OCI-LY3 (cell line): Measurements from ENCODE around the gene EYS.

Experiments
- EZH2phosphoT487 ChIP-seq: fragments of 200-600 bp; shearing (Covaris generic); IDR thresholded peaks from 2 replicates; pipeline ENCODE4 v1.6.1; 2018; ENCODE audit warnings: antibody characterized with exemption, mixed run types, low read depth
- TF ChIP-seq, protein P1 (sequence below): fragments of 200-600, 300-600 bp; sonication (generic); IDR thresholded peaks from 2 replicates; pipeline ENCODE4 v1.5.1; 2014; ENCODE audit warnings: antibody characterized with exemption, low read length, low read depth

DNA sequence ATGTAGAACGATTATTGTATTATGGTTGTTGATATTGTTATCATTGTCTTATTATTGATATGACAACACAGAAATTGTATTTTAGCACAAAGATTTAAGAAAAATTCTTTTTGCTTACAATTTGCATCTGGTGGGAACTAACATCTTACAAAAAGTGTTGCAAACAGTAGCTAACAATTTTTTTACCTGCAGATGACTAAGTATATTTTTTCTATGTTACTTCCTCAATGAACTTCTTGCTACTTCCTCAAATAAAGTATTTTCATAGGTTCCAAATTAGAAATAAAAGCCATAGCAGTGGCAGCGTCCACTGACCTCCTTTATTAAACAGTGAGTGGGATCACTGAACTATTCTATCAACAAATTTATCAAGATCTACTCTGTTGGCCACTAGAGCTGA lies 1224.4 kb downstream of the EYS start:
- TF ChIP-seq, protein P1, sequence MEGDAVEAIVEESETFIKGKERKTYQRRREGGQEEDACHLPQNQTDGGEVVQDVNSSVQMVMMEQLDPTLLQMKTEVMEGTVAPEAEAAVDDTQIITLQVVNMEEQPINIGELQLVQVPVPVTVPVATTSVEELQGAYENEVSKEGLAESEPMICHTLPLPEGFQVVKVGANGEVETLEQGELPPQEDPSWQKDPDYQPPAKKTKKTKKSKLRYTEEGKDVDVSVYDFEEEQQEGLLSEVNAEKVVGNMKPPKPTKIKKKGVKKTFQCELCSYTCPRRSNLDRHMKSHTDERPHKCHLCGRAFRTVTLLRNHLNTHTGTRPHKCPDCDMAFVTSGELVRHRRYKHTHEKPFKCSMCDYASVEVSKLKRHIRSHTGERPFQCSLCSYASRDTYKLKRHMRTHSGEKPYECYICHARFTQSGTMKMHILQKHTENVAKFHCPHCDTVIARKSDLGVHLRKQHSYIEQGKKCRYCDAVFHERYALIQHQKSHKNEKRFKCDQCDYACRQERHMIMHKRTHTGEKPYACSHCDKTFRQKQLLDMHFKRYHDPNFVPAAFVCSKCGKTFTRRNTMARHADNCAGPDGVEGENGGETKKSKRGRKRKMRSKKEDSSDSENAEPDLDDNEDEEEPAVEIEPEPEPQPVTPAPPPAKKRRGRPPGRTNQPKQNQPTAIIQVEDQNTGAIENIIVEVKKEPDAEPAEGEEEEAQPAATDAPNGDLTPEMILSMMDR = no peak
- TF ChIP-seq EZH2phosphoT487 = no peak
